ENCODE data around the gene CFAP45. TPM values are rescaled to one million over a fixed set of nuclear protein-coding genes. Genes with fewer than 3 reads are reported as not detected.

The CFAP45 gene
- total RNA-seq, 1 experiment from 2014 or later, result 0.40 TPM

- peaks cover 68% of the 10 kb centered on the region for H3K36me3 Mint-ChIP-seq (ENCODE audit: insufficient read depth, unreplicated experiment)
- no peak for TF ChIP-seq CTCF (IDR thresholded peaks at IDR 0.05; ENCODE audit: unreplicated experiment)
Measured at GRCh38 chr1:159919236-159919865, 19.4 kb upstream of the CFAP45 start.

GRCh38 chr1:159918352-159919200, 18.6 kb upstream of the CFAP45 start:
- CTCF ChIA-PET, result interaction anchor here (0.7 to 52.4 kb wide), 4 partner anchors 26 to 128 kb away, joined by 3 to 1675 read pairs (median 50); no protein-coding TSS in a partner anchor
- H3K27me3 Mint-ChIP-seq (ENCODE audit: insufficient read depth, unreplicated experiment), result no peaks in the 10 kb centered on the region
- H3K4me1 Mint-ChIP-seq (ENCODE audit: insufficient read depth, unreplicated experiment), result peaks cover 74% of the 10 kb centered on the region
- TSS peak; percentile 16 for BruUV-seq (replicated peaks)
- POLR2A ChIA-PET, result no interaction called here
- H3K9me3 Mint-ChIP-seq (ENCODE audit: unreplicated experiment), result no peaks in the 10 kb centered on the region
- H3K4me3 Mint-ChIP-seq (ENCODE audit: unreplicated experiment), result no peak overlapping the region
- no peak for TF ChIP-seq CTCF (IDR thresholded peaks at IDR 0.05; ENCODE audit: unreplicated experiment)
- intact Hi-C loops (cut with micrococcal nuclease), result no loop called here
- peak overlapping the region; percentile 92 for H3K27ac Mint-ChIP-seq (ENCODE audit: low read depth, unreplicated experiment)
- DNase-seq (ENCODE audit: unreplicated experiment), result no peak
- peaks cover 66% of the 10 kb centered on the region for H3K36me3 Mint-ChIP-seq (ENCODE audit: insufficient read depth, unreplicated experiment)

More at GRCh38 chr1:159919236-159919865, 19.4 kb upstream of the CFAP45 start:
- no peak for DNase-seq (ENCODE audit: unreplicated experiment)
- ChIA-PET POLR2A (no interaction called here), CTCF (interaction anchor here (1.5 to 52.4 kb wide), 3 partner anchors 17 to 86 kb away, joined by 13 to 1675 read pairs (median 97); no protein-coding TSS in a partner anchor)
- Mint-ChIP-seq H3K27me3 (ENCODE audit: insufficient read depth, unreplicated experiment) (no peaks in the 10 kb centered on the region), H3K4me3 (ENCODE audit: unreplicated experiment) (no peak overlapping the region), H3K27ac (ENCODE audit: low read depth, unreplicated experiment) (no peak overlapping the region), H3K9me3 (ENCODE audit: unreplicated experiment) (no peaks in the 10 kb centered on the region), H3K4me1 (ENCODE audit: insufficient read depth, unreplicated experiment) (peaks cover 72% of the 10 kb centered on the region)
- intact Hi-C loops (cut with micrococcal nuclease), result no loop called here
- BruUV-seq (replicated peaks), result no TSS peak

- Mint-ChIP-seq H3K27ac (ENCODE audit: low read depth, unreplicated experiment) (peak overlapping the region; percentile 92), H3K27me3 (ENCODE audit: insufficient read depth, unreplicated experiment) (no peaks in the 10 kb centered on the region), H3K4me1 (ENCODE audit: insufficient read depth, unreplicated experiment) (peaks cover 67% of the 10 kb centered on the region), H3K4me3 (ENCODE audit: unreplicated experiment) (no peak overlapping the region), H3K9me3 (ENCODE audit: unreplicated experiment) (no peaks in the 10 kb centered on the region), H3K36me3 (ENCODE audit: insufficient read depth, unreplicated experiment) (peaks cover 61% of the 10 kb centered on the region)
- no peak for TF ChIP-seq CTCF (IDR thresholded peaks at IDR 0.05; ENCODE audit: unreplicated experiment)
- intact Hi-C loops (cut with micrococcal nuclease), result no loop called here
- CTCF ChIA-PET, result interaction anchor here (1.1 to 52.4 kb wide), 5 partner anchors 11 to 129 kb away, joined by 3 to 1675 read pairs (median 5); no protein-coding TSS in a partner anchor
- peak; percentile 32 for DNase-seq (ENCODE audit: unreplicated experiment)
- no TSS peak for BruUV-seq (replicated peaks)
- POLR2A ChIA-PET, result interaction anchor here (0.6 kb wide), 1 partner anchor 339 kb away, joined by 3 read pairs; no protein-coding TSS in a partner anchor
Measured at GRCh38 chr1:159917533-159918351, 17.8 kb upstream of the CFAP45 start.

All from MCF 10A (cell line).